Ureter (tissue), 1 donor: ENCODE results near the gene CFAP61. TPM values are rescaled to one million over a fixed set of nuclear protein-coding genes. Genes with fewer than 3 reads are reported as not detected.
"Not testable (repeated sequence)": the region's sequence is repeated elsewhere in the genome, so short reads cannot be mapped to it uniquely, and the experiment has no call there.

ENCODE experiments used
- DNase-seq: peaks from one replicate; pipeline ENCODE4 v3.0.0-alpha.2; 2020; ENCODE audit warnings: low spot score
- total RNA-seq: library from RNA; stranded (reverse); gene quantifications from one replicate; pipeline ENCODE4 v1.2.4, GENCODE V29; 2023
- donor health status: DM: yes; HTN: yes; CAD: no.

The CFAP61 gene
- 0.39 TPM for total RNA-seq

DNA sequence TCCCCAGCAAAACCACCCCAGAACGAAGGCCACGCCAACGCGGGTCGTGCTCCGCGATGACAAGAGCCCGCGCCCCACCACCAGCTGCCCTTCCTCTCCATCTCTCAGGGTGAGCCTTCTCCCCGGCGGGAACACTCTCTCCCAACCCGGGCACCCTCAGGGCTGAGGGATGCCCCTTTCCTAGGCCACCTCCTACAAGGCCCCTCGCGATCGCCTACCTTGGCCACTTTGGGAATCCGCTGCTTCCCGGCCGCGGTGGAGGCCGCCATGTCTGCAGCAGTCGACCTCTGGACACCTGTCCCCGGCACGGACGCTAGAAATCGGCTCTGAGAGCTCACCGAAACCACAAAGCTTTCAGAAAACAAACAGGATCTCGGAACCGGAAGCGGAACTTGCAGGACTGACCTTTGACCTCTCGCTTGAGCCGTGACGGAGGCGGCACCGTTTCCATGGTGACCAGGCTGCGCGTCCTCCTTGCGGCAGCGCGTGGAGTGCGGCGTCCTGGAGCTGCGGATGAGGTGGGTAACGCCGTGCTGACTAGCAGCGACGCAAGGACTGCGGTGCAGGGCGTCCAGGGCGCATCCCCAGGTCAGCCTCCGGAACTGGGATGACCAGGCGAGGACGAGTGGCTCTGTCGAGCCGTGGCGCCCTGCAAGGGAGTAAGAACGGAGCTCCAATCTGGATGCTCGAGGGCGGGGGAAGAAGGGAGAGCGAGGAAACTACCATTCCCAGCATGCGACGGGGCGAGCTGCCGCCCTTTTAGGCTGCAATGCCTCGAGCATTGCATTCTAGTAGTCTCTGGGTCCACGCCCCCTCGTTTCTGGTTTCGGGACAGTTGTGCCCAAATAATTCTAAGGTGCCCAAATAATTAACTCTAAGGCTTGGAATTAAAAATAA is at the start of gene CFAP61, which contains the start of gene CRNKL1:
TSS of gene CFAP61 (plus strand) at position 459 of the 897 bp plus-strand sequence. CDS start 4,122 bp downstream, outside the sequence.
TSS of gene CRNKL1 (minus strand) at position 393 of the 897 bp plus-strand sequence. CDS start at position 269, 124 bp downstream.
- DNase-seq: peak; percentile 98

DNA sequence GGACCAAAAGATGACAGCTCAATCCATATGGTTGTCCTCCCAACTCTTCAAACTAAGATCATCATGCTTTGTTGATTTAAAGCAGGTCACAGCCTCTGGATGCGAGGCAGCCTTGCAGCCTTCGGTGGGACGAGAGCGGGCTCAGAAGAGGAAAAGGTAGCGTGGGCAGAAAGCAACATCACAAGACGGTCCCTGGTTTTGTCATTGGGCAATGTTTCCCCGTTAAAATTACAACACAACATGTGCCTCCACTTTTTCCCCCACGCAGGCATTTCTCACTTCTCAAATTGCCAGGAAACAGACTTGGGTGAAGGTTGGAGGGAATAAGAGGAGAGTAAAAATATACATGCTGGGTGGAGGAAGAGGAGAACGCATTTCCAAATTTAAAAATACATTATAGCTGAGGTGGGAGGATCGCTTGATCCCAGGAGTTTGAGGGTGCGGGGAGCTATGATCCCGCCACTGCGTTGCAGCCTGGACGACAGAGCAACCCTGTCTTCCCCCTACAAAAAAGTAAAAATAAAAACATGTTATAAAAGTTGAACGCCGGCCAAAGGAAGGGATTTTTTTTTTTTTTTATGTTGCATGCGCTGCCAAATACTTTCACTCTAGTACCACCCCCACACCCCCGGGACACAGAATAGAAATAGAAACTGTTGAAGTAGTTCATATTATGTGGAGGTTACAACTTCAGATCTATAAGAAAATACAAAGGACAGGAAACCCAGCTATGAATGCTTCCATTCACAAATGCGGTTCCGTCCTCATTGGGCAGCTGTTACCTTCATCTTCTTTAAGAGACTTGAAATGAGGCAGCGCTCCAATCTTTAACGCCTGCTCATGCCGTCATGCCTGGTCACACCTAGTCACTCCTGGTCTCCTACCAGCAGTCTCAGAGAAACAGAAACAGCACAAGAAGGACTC is 49.0 kb upstream of the CFAP61 start:
- DNase-seq: no peak

DNA sequence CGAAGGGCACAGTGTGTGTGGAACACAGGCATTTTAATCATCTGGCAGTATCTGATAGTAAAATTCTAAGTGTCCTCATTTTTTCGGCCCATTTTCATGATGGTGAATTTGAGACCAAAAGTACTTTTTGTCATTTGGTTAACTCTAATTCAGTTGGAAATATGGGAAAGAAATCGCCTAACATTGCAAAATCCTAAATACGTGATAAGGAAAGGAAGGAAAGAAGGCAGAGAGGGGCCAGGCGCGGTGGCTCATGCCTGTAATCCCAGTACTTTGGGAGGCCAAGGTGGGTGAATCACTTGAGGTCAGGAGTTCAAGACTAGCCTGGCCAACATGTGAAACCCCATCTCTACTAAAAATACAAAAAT is 48.4 kb upstream of the CFAP61 start:
- DNase-seq: not testable (repeated sequence)

DNA sequence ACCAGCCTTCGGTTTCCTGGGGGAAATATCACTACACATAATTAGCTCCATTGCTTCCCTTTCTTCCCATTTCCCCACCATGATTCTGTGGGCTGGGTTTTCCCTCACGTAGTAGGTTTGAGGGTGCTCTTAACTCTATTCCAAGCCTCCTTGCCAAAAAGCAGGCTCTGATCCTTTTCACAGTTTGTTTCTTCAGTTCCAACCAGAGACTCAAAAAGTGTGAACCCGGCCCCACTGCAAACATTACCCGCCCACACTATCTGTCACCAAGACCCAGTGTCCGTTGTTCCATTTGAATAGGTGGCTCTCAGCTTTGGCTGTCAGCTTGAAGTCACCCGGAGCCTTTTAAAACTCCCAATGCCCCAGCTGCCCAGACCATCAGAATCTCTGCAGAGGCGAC is 47.0 kb upstream of the CFAP61 start:
- no peak for DNase-seq

- DNase-seq: no peak
Measured at GRCh38 chr20:20009784-20010253, 42.5 kb upstream of the CFAP61 start.

DNA sequence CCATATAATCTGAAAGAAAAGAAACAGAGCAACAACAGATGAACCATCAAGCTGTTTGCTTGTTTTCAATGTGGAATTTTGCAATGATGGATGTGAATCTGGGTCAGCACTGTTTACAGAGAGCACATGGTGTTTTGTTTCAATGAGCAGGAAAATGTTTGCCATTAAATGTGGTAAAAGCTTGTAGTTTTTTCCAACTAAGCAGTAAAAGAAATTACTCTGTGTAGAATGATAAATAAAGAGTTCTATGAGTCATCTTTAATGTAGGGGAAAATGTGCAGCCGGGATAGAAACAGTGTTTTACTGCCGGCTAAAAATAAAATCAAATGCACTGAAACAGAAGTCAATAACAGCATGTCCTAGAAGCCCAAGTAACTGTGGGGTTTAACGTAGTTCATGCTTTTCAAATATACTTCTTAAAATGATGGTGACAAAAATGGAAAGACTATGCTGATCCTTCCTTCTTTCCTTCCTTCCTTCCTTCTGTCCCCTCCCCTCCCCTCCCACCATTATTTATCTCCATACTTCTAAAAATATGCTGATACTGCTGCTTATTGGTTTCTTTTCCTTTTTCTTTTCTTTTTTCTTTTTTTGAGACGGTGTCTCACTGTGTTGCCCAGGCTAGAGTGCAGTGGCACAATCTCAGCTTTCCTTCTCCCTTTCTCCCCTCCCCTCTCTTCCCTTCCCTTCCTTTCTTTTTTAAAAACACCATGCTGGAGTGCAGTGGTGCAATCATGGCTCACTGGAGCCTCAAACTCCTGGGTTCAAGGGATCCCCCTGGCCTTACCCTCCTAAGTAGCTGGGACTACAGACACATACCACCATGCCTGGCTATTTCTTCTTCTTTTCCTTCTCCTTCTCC is 41.5 kb upstream of the CFAP61 start:
- DNase-seq: no peak

- no peak for DNase-seq
Measured at GRCh38 chr20:20012541-20012940, 39.8 kb upstream of the CFAP61 start.

GRCh38 chr20:20014659-20015058 is 37.7 kb upstream of the CFAP61 start:
- no peak for DNase-seq

DNA sequence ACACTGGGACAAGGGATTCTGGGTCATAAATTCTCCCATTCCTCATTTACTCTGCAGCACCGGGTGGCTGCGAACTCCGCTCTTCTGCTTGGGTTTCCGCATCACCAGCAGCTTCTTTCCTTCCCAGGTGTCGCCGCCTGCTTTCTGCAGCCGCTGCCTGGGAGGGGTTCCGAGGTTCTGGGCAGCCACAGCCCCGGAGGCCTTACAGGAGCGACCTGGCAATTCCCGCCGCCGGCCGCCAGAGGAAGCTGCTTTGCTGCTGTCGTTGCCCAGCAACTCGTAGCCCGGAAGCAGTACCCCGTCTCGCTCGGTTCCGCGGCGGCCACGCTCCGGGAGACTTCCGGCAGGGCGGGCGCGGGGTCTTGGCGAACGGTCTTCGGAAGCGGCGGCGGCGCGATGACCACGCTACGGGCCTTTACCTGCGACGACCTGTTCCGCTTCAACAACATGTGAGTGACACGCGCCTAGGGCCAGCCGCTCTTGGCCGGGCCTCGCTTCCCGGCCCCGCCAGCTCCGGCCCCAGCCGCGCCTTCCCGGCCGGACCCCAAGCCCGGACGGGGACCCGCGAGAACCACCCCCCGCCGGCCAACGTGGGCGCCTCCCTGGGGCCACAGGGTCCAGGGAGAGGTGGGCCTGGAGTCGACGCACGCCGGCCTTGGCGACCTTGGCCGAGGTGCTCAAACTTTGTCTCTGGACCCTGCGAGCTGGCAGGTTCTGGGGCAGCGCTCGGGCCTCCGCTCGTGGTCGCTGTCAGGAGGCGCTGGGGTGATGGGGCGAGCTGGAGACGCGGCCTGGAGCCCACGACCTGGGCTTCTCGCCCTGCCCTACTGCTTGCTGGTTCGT is 35.1 kb upstream of the CFAP61 start, which contains the start of gene NAA20:
TSS of gene NAA20 (plus strand) at position 362 of the 843 bp plus-strand sequence. CDS start at position 397, 35 bp downstream.
- peak; percentile 95 for DNase-seq

DNA sequence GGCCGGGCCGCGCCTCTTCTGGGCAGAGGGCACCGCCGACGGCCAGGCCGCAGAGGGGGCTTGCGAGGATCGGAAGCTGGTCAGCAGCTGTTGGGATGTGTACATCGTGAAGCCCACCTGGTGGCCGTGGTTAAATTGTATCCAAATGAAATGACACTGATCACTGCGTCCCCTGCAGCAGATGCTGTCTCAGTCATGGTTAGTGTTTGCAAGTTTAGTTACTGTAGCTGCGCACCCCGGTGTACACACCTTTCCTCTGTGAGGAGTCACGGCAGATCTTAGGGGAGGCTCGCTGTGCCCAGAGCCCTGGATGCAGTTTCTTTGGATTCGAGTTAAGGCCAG is 34.5 kb upstream of the CFAP61 start:
- no peak for DNase-seq

GRCh38 chr20:20018366-20018765 is 34.0 kb upstream of the CFAP61 start:
- no peak for DNase-seq

- DNase-seq: no peak
Measured at GRCh38 chr20:20019123-20019522, 33.2 kb upstream of the CFAP61 start.

DNA sequence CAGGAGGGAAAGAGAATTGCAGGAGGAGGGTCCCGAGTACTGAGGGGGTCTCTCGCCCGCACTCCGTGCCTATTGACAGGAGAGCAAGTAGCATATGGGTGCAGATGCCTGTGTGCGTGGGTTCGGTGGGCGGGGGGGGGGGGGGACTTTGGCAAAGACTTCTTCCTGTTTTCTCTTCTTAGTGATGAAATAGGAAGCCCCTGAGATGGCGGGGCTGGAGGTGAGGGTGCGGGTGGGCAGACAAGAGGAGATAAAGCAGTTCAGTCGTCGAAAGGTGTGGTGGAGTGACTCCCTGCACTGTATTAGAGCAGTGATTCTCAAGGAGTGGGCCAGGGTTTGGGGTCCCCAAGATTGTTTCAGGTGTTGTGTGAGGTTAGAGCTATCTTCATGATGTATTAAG is 31.4 kb upstream of the CFAP61 start:
- DNase-seq: no peak

- no peak for DNase-seq
Measured at GRCh38 chr20:20021835-20022234, 30.5 kb upstream of the CFAP61 start.

- no peak for DNase-seq
Measured at GRCh38 chr20:20022498-20022897, 29.8 kb upstream of the CFAP61 start.

GRCh38 chr20:20023395-20023794 is 28.9 kb upstream of the CFAP61 start:
- no peak for DNase-seq

- DNase-seq: no peak
Measured at GRCh38 chr20:20024942-20025341, 27.4 kb upstream of the CFAP61 start.

DNA sequence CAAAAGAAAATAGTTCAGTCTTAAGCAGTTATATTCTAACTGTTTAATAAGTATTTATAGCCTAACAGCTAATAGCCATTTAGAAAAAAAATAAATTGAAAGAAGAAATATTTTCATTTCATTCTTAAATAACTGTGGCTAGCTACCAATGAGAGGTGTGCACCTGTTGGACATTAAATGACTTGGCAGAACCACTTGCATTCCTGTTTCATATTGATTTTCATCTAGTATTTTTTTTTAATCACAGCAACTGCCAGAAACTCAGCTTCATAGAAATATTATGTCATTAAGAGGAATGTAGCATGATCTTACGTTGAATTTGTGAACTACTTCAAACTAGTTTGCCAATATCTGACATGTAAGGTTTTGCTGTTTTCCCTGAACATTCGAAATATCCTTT is 25.0 kb upstream of the CFAP61 start:
- no peak for DNase-seq

DNA sequence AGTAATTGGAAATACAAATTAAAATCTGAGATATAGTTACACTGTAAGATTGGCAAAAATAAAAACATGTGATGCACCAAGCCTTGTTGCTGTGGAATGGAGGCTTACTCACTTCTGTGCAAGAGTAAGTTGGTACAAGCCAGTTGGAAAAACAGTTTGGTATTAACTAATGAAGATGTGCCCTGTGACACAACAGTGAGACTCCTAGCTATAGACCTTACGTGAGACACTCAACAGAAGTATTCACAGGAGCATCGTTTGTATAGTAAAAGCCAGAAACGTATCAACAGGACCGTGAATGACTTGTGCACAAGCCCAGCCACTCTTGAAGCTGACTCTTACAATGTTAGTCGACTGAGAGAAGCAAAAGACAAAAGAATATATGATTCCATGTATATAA is 20.5 kb upstream of the CFAP61 start:
- DNase-seq: no peak

GRCh38 chr20:20034486-20034885 is 17.8 kb upstream of the CFAP61 start:
- no peak for DNase-seq
